Right lobe of liver (tissue), 6 donors: ENCODE data around the gene TM2D1. TPM values are rescaled to one million over a fixed set of nuclear protein-coding genes. Genes with fewer than 3 reads are reported as not detected.

Experiments
- ATAC-seq, 4 donors: fragments of 200-7000 bp; cut with Tn5 transposase; one replicate each; pipeline ENCODE4 v1.9.1; 2020; ENCODE audit warnings: mild to moderate bottlenecking in 4 of 4, moderate library complexity in 4 of 4
- DNase-seq, 3 donors: peaks; one replicate each; pipeline ENCODE4 v3.0.0-alpha.2; 2020
- H3K27ac ChIP-seq, 3 donors: fragments of 200-600 bp; one replicate each; pipeline ENCODE4 v1.8.0; 2022
- H3K27me3 ChIP-seq, 2 donors: fragments of 200-600 bp; one replicate each; pipeline ENCODE4 v1.8.0; 2022
- H3K36me3 ChIP-seq, 4 donors: fragments of 200-600 bp; sonication (generic) in 1 of 4; one replicate each; pipeline versions ENCODE4 v1.5.1 to v1.8.0; 2017 to 2022; ENCODE audit warnings: control low read depth in 1 of 4
- H3K4me1 ChIP-seq, 4 donors: fragments of 200-600 bp; sonication (generic) in 1 of 4; one replicate each; pipeline versions ENCODE4 v1.5.1 to v1.8.0; 2017 to 2022; ENCODE audit warnings: control low read depth in 1 of 4
- H3K4me3 ChIP-seq, 3 donors: fragments of 200-600 bp; one replicate each; pipeline ENCODE4 v1.8.0; 2022
- H3K9me3 ChIP-seq, 4 donors: fragments of 200-600 bp; sonication (generic) in 1 of 4; one replicate each; pipeline versions ENCODE4 v1.5.1 to v1.8.0; 2017 to 2022; ENCODE audit warnings: control low read depth in 1 of 4
- CTCF ChIP-seq, 4 donors: fragments of 200-600 bp in 3 of 4; fragments of 450-650 bp in 1 of 4; IDR thresholded peaks; one replicate each; pipeline versions ENCODE4 v1.5.1 to v1.8.0; 2016 to 2022; ENCODE audit warnings: antibody characterized with exemption in 4 of 4, mild to moderate bottlenecking in 2 of 4
- POLR2A ChIP-seq: fragments of 450-650 bp; IDR thresholded peaks from one replicate; pipeline ENCODE4 v1.6.1; 2017; ENCODE audit warnings: antibody characterized with exemption, mild to moderate bottlenecking
- WGBS: methylation state at CpG from one replicate; pipeline ENCODE4 v1.1.6; 2018; ENCODE audit warnings: low coverage, low lambda C conversion rate; ENCODE audit not compliant: insufficient coverage; ENCODE audit errors: missing lambda C conversion rate; 5-methylcytosine and 5-hydroxymethylcytosine counted together
- intact Hi-C, 2 donors: fragments of 100-400 bp; cut with DNase I; formaldehyde crosslinking; loops; one replicate each; pipeline versions ENCODE4 v1.11.2 to v1.14.1; 2022
- total RNA-seq, 6 experiments: library from RNA; depleted of rRNA in 2 of 6; stranded (reverse); fragments of >200 nt in 2 of 6; fragmentation: NEBNext Ultra II Directional in 3 of 6; extraction: Animal tissue kit (Norgen Biotek cat#: 25700) in 3 of 6; gene quantifications; one replicate each; pipeline versions ENCODE4 v1.1.0 to v1.2.4, GENCODE V29; 2016 to 2023
- donor health status: DM: no; HTN: yes; CAD: no.
- donor health status: DM: no; HTN: no; CAD: no.
- donor health status: DM: no; HTN: no; CAD: no.
- donor health status: DM: no; HTN: yes; CAD: no.
- donor health status: DM: no; HTN: yes; CAD: no.

Gene TM2D1
- total RNA-seq, 6 experiments from 2014 or later = 15.0 to 24.5 (median 20.3) TPM

GRCh38 chr1:61748566-61748965 lies 23.6 kb upstream of the TM2D1 start:
- Histone ChIP-seq H3K27ac (no peak overlapping the region), H3K4me3 (no peak overlapping the region), H3K9me3 (no peaks in the 10 kb centered on the region), H3K4me1 (peaks cover 0 to 37% (median 6%) of the 10 kb centered on the region in 4 donors), H3K36me3 (no peaks in the 10 kb centered on the region), H3K27me3 (no peaks in the 10 kb centered on the region)
- no peak for ATAC-seq
- WGBS = 100% methylated on average over 4 of the region's 4 CpGs
- intact Hi-C loops = no loop called here
- no peak for DNase-seq
- TF ChIP-seq POLR2A (no peak), CTCF (IDR thresholded peaks at IDR 0.05) (no peak)

- Histone ChIP-seq H3K36me3 (no peaks in the 10 kb centered on the region), H3K27me3 (no peaks in the 10 kb centered on the region), H3K27ac (peak overlapping the region in 1 of 3 donors; percentile 47), H3K9me3 (no peaks in the 10 kb centered on the region), H3K4me1 (peaks cover 0 to 35% (median 4%) of the 10 kb centered on the region in 4 donors), H3K4me3 (peak overlapping the region in 2 of 3 donors; percentile 4 to 27)
- DNase-seq (no peak), ATAC-seq (peak in 2 of 4 donors; percentile 14 to 29)
- intact Hi-C loops = no loop called here
- TF ChIP-seq POLR2A (no peak), CTCF (IDR thresholded peaks at IDR 0.05) (no peak)
- 0% methylated on average over 1 of the region's 1 CpG for WGBS
Measured at GRCh38 chr1:61746813-61747212, 21.9 kb upstream of the TM2D1 start.

GRCh38 chr1:61743716-61744580 lies 19.0 kb upstream of the TM2D1 start:
- ATAC-seq (no peak), DNase-seq (no peak)
- WGBS = 90% methylated on average over 5 of the region's 6 CpGs
- intact Hi-C loops = no loop called here
- Histone ChIP-seq H3K27me3 (no peaks in the 10 kb centered on the region), H3K4me3 (peak overlapping the region in 1 of 3 donors; percentile 98), H3K9me3 (no peaks in the 10 kb centered on the region), H3K36me3 (no peaks in the 10 kb centered on the region), H3K27ac (peak overlapping the region in 1 of 3 donors; percentile 90), H3K4me1 (peaks cover 0 to 43% (median 4%) of the 10 kb centered on the region in 4 donors)
- TF ChIP-seq CTCF (IDR thresholded peaks at IDR 0.05) (no peak), POLR2A (no peak)

- H3K36me3 ChIP-seq = no peaks in the 10 kb centered on the region
- peaks cover 0 to 40% (median 4%) of the 10 kb centered on the region in 4 donors for H3K4me1 ChIP-seq
- peak overlapping the region; percentile 79 to 98 (median 90) for H3K4me3 ChIP-seq
- 57% methylated on average over 5 of the region's 5 CpGs for WGBS
- H3K9me3 ChIP-seq = no peaks in the 10 kb centered on the region
- H3K27ac ChIP-seq = peak overlapping the region in 2 of 3 donors; percentile 87 to 90
- H3K27me3 ChIP-seq = no peaks in the 10 kb centered on the region
- ATAC-seq (no peak), DNase-seq (no peak)
- intact Hi-C loops = no loop called here
- TF ChIP-seq CTCF (IDR thresholded peaks at IDR 0.05) (no peak), POLR2A (no peak)
Measured at GRCh38 chr1:61743431-61743705, 18.4 kb upstream of the TM2D1 start.
